GM12872 (cell line): ENCODE results near the gene PTPRN2.

Source experiments
- TF ChIP-seq, protein P1 (sequence below): IDR thresholded peaks from 3 replicates; pipeline ENCODE4 v1.5.1; 2011; ENCODE audit warnings: low read depth, mild to moderate bottlenecking, low read length, moderate library complexity; ENCODE audit not compliant: insufficient read depth

The PTPRN2 gene

GRCh38 chr7:157500171-157500960, 1087.3 kb downstream of the PTPRN2 start:
- TF ChIP-seq, protein P1, sequence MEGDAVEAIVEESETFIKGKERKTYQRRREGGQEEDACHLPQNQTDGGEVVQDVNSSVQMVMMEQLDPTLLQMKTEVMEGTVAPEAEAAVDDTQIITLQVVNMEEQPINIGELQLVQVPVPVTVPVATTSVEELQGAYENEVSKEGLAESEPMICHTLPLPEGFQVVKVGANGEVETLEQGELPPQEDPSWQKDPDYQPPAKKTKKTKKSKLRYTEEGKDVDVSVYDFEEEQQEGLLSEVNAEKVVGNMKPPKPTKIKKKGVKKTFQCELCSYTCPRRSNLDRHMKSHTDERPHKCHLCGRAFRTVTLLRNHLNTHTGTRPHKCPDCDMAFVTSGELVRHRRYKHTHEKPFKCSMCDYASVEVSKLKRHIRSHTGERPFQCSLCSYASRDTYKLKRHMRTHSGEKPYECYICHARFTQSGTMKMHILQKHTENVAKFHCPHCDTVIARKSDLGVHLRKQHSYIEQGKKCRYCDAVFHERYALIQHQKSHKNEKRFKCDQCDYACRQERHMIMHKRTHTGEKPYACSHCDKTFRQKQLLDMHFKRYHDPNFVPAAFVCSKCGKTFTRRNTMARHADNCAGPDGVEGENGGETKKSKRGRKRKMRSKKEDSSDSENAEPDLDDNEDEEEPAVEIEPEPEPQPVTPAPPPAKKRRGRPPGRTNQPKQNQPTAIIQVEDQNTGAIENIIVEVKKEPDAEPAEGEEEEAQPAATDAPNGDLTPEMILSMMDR, result no peak

DNA sequence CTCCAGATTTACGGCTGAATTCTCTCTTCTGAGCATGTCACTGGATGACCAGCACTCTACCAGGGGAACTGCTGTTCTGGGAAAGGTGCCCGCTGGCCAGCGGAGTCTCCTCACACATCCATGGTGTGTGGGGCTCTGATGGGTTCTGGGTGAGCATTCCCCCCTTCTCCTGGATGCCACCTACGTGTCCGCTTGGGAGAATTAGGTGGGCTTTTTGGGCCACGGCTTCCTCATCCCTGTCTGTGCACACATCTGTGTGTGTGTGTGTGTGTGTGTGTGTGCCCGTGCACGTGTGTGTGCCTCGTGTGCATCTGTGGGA, 1087.8 kb downstream of the PTPRN2 start:
- TF ChIP-seq, protein P1, result no peak

DNA sequence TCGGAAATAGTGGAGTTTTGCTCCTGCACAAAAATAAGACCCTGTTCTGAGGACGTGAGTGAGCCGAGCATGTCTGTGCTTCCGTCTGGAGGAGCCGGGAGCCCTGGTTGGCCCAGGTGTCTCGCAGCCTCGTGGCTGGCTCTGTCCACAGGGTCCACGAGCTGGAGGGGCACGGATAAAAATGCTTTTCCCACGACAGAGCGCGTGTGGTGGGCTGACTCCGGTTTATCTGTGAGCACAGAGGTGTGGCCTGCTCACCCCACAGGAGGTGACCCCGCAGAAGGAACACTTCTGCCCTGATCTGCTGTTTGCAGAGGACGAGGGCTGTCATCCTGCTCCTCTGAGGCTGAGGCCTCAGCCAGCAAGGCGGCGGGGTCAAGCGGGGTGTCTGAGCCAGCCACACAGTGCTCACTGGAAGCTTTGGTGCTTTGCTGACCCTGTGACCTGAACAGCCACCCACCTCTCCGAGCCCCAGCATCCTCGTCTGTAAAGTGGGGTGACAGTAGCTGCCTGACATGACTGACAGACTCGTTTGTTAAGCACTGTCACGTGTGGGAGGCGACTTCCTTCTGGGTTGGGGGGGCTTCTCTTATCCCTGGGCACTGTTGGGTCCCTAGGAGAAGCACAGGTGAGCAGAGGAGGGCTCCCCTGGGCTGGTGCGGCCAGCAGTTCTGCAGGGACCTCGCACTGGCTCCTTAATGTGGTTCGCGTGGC, 1088.3 kb downstream of the PTPRN2 start:
- TF ChIP-seq, protein P1, result no peak

DNA sequence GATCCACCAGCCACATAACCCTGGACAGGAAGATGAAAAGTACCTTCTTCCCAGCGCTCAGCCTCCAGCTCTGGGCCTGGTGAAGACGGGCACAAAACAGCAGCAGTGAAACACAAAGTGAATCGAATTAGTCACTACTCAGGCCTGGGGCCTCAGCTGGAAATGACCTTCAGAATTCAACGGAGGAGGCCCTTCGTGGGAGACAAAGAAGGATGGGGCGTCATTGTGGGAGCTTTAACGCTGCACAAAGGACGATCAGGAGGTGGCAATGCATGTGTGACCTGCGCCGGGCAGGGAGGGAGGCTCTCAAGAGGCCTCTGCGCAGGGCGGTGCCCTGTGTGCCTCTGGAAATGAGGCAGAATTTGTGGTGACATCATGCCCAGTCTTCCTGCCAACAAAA, 1089.0 kb downstream of the PTPRN2 start:
- TF ChIP-seq, protein P1, result no peak

- TF ChIP-seq, protein P1, result no peak
Measured at GRCh38 chr7:157497744-157498651, 1089.6 kb downstream of the PTPRN2 start.

GRCh38 chr7:157497367-157497743, 1090.3 kb downstream of the PTPRN2 start:
- TF ChIP-seq, protein P1, result no peak
